RCC 7860 (cell line): ENCODE results near the gene CCM2.
"Not testable (repeated sequence)": the region's sequence is repeated elsewhere in the genome, so short reads cannot be mapped to it uniquely, and the experiment has no call there.

ENCODE experiments used
- DNase-seq: peaks from one replicate; pipeline ENCODE4 v3.0.0-alpha.2; 2015; ENCODE audit warnings: low spot score
- FAIRE-seq: peaks from 2 replicates; lab custom pipeline; 2012; peaks lifted over from hg19 to GRCh38; lab: Jason Lieb, UNC

CCM2 gene

GRCh38 chr7:44998153-44998871, 1.7 kb upstream of the CCM2 start:
- FAIRE-seq (no peak), DNase-seq (no peak)

- FAIRE-seq (peak; percentile 75), DNase-seq (peak; percentile 98)
Observed at GRCh38 chr7:44999245-45000092, 532 bp upstream of the CCM2 start.

- DNase-seq: no peak
Observed at GRCh38 chr7:45001138-45001694, 1.2 kb downstream of the CCM2 start.

GRCh38 chr7:45001826-45002225, 1.8 kb downstream of the CCM2 start:
- DNase-seq: no peak
- no peak for FAIRE-seq

More at GRCh38 chr7:45001138-45001694, 1.2 kb downstream of the CCM2 start:
- no peak for FAIRE-seq

GRCh38 chr7:45003789-45004188, 3.8 kb downstream of the CCM2 start:
- no peak for FAIRE-seq
- DNase-seq: no peak

GRCh38 chr7:45007106-45007505, 7.1 kb downstream of the CCM2 start:
- DNase-seq (no peak), FAIRE-seq (no peak)

GRCh38 chr7:45007571-45008328, 7.7 kb downstream of the CCM2 start:
- FAIRE-seq: no peak

GRCh38 chr7:45013465-45013967, 13.5 kb downstream of the CCM2 start:
- no peak for FAIRE-seq
- no peak for DNase-seq

More at GRCh38 chr7:45007571-45008328, 7.7 kb downstream of the CCM2 start:
- DNase-seq: no peak

- FAIRE-seq (no peak), DNase-seq (no peak)
Observed at GRCh38 chr7:45015313-45015712, 15.3 kb downstream of the CCM2 start.

GRCh38 chr7:45017253-45017652, 17.3 kb downstream of the CCM2 start:
- DNase-seq (no peak), FAIRE-seq (no peak)

GRCh38 chr7:45020915-45021314, 20.9 kb downstream of the CCM2 start:
- no peak for FAIRE-seq
- DNase-seq: no peak

GRCh38 chr7:45021604-45022296, 21.7 kb downstream of the CCM2 start:
- DNase-seq: peak; percentile 71
- FAIRE-seq: peak; percentile 93

GRCh38 chr7:45024126-45024744, 24.2 kb downstream of the CCM2 start:
- FAIRE-seq (no peak), DNase-seq (no peak)

GRCh38 chr7:45025473-45025872, 25.5 kb downstream of the CCM2 start:
- DNase-seq, FAIRE-seq: not testable (repeated sequence)

- DNase-seq (no peak), FAIRE-seq (no peak)
Observed at GRCh38 chr7:45026013-45026412, 26.0 kb downstream of the CCM2 start.

- FAIRE-seq: no peak
- DNase-seq: no peak
Observed at GRCh38 chr7:45026984-45027773, 27.2 kb downstream of the CCM2 start.

- no peak for DNase-seq
- FAIRE-seq: no peak
Observed at GRCh38 chr7:45027774-45028114, 27.7 kb downstream of the CCM2 start.

GRCh38 chr7:45028138-45028919, 28.3 kb downstream of the CCM2 start:
- DNase-seq (no peak), FAIRE-seq (no peak)
